ENCODE measurements around the gene P2RX6. TPM values are rescaled to one million over a fixed set of nuclear protein-coding genes. Genes with fewer than 3 reads are reported as not detected.

The P2RX6 gene
- total and polyA plus RNA-seq, 9 of the 15 experiments (the other 6 are each of a cell fraction or from before 2014, with no cell fraction given) = 0.01 to 3.9 (median 1.5) TPM; not detected in 1

GRCh38 chr22:21025763-21026755, 11.1 kb downstream of the P2RX6 start (continued):
- TF ChIP-seq, protein P1, sequence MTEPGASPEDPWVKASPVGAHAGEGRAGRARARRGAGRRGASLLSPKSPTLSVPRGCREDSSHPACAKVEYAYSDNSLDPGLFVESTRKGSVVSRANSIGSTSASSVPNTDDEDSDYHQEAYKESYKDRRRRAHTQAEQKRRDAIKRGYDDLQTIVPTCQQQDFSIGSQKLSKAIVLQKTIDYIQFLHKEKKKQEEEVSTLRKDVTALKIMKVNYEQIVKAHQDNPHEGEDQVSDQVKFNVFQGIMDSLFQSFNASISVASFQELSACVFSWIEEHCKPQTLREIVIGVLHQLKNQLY (CRISPR knock-in tag; conservative IDR thresholded peaks at IDR 0.05) = peak in 1 of 2 experiments; percentile 70; a peak in 1 of 4 replicates
- TF ChIP-seq RBM39 (optimal IDR thresholded peaks at IDR 0.05; ENCODE audit: low read depth, low read length) (no peak), SIX5 (IDR thresholded peaks at IDR 0.05; ENCODE audit: borderline replicate concordance in 1 of 2, insufficient read depth in 1 of 2, low read depth in 1 of 2, low read length in 2 of 2) (no peak), NR2C2 (CRISPR knock-in tag; IDR thresholded peaks at IDR 0.05) (0 out of 2 replicates have a peak, but pooled peaks have one; percentile 15), NR2C2 (tag; IDR thresholded peaks at IDR 0.05) (no peak), KLF1 (tag; IDR thresholded peaks at IDR 0.05) (peak; percentile 54; the same call in 1 of the 2 replicates), ELF2 (CRISPR knock-in tag; IDR thresholded peaks at IDR 0.05) (no peak), ELK1 (CRISPR knock-in tag; IDR thresholded peaks at IDR 0.05) (0 out of 2 replicates have a peak, but pooled peaks have one; percentile 38), ARID3B (CRISPR knock-in tag; IDR thresholded peaks at IDR 0.05; ENCODE audit: borderline replicate concordance) (peak; percentile 63; the same call in 1 of the 2 replicates), ZNF507 (tag; conservative IDR thresholded peaks at IDR 0.05) (no peak), ZNF23 (CRISPR knock-in tag; IDR thresholded peaks at IDR 0.05) (no peak), ZNF324 (CRISPR knock-in tag; IDR thresholded peaks at IDR 0.05) (no peak), NFXL1 (CRISPR knock-in tag; IDR thresholded peaks at IDR 0.05) (0 out of 2 replicates have a peak, but pooled peaks have one; percentile 19), NR0B1 (IDR thresholded peaks at IDR 0.05; ENCODE audit: partially characterized antibody) (no peak), E2F5 (CRISPR knock-in tag; IDR thresholded peaks at IDR 0.05) (no peak), ZNF76 (CRISPR knock-in tag; IDR thresholded peaks at IDR 0.05; ENCODE audit: borderline replicate concordance) (peak; percentile 59; the same call in 1 of the 2 replicates)
- TF ChIP-seq, protein P2, sequence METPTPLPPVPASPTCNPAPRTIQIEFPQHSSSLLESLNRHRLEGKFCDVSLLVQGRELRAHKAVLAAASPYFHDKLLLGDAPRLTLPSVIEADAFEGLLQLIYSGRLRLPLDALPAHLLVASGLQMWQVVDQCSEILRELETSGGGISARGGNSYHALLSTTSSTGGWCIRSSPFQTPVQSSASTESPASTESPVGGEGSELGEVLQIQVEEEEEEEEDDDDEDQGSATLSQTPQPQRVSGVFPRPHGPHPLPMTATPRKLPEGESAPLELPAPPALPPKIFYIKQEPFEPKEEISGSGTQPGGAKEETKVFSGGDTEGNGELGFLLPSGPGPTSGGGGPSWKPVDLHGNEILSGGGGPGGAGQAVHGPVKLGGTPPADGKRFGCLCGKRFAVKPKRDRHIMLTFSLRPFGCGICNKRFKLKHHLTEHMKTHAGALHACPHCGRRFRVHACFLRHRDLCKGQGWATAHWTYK (CRISPR knock-in tag; IDR thresholded peaks at IDR 0.05) = 0 out of 2 replicates have a peak, but pooled peaks have one; percentile 44

All from K562 (cell line).